ENCODE data around the gene CNP.
"Not testable (repeated sequence)": the region's sequence is repeated elsewhere in the genome, so short reads cannot be mapped to it uniquely, and the experiment has no call there.

Gene CNP

DNA sequence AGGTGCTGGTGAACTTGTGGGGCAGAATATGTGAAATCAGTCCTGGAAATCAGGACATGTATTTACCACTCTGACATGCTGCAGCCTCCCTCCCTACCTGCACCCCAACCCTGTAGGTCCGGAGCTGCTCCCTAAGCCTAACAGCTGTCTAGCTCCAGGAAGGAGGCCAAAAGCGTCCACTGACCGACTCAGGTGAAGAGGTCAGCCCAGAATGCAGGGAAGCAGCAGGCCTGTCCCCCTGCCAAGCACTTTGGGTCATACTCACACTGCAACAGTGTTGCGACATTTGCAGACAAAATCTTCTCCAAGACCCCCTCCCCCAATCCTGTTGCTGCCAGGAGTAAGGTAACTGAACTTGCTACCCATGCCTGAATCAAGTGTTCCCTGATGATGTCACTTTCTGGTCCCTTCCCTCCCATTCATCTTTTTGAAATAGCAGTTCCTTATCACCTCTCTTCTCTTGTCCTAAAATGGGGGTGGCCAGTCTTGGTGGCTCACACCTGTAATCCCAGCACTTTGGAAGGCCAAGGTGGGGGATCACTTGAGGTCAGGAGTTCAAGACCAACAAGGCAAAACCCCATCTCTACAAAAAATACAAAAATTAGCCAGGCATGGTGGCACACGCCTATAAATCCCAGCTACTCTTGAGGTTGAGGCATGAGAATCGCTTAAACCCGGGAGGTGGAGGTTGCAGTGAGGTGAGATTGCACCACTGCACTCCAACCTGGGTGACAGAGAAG lies 46.6 kb upstream of the CNP start:
- Histone ChIP-seq H3K4me3 (replicated peaks; ENCODE audit: low read depth, low read length) (no peak overlapping the region), H3K27me3 (replicated peaks; ENCODE audit: control insufficient read depth, insufficient read depth, low read length) (no peaks in the 10 kb centered on the region), H3K36me3 (ENCODE audit: control insufficient read depth, insufficient read depth, low read length) (peaks cover 3% of the 10 kb centered on the region)
- TF ChIP-seq, protein P1, sequence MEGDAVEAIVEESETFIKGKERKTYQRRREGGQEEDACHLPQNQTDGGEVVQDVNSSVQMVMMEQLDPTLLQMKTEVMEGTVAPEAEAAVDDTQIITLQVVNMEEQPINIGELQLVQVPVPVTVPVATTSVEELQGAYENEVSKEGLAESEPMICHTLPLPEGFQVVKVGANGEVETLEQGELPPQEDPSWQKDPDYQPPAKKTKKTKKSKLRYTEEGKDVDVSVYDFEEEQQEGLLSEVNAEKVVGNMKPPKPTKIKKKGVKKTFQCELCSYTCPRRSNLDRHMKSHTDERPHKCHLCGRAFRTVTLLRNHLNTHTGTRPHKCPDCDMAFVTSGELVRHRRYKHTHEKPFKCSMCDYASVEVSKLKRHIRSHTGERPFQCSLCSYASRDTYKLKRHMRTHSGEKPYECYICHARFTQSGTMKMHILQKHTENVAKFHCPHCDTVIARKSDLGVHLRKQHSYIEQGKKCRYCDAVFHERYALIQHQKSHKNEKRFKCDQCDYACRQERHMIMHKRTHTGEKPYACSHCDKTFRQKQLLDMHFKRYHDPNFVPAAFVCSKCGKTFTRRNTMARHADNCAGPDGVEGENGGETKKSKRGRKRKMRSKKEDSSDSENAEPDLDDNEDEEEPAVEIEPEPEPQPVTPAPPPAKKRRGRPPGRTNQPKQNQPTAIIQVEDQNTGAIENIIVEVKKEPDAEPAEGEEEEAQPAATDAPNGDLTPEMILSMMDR (IDR thresholded peaks at IDR 0.05; ENCODE audit: insufficient read depth, low read length, poor library complexity, severe bottlenecking): no peak
- DNase-seq (ENCODE audit: extremely low read depth, insufficient read length): no peak

DNA sequence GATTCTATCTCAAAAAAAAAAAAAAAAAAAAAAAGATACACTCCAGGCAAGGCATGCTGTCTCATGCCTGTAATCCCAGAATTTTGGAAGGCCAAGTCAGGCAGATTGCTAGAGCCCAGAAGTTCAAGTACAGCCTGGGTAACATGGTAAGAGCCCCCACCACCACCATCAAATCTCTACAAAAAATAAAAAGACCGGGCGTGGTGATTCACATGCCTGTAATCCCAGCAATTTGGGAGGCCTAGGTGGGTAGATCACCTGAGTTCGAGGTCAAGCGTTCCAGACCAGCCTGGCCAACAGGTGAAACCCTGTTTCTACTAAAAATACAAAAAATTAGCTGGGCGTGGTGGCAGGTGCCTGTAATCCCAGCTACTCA lies 46.0 kb upstream of the CNP start:
- H3K4me3 ChIP-seq (replicated peaks; ENCODE audit: low read depth, low read length): no peak overlapping the region
- no peaks in the 10 kb centered on the region for H3K27me3 ChIP-seq (replicated peaks; ENCODE audit: control insufficient read depth, insufficient read depth, low read length)
- no peak for DNase-seq (ENCODE audit: extremely low read depth, insufficient read length)
- TF ChIP-seq, protein P1 (IDR thresholded peaks at IDR 0.05; ENCODE audit: insufficient read depth, low read length, poor library complexity, severe bottlenecking): no peak
- H3K36me3 ChIP-seq (ENCODE audit: control insufficient read depth, insufficient read depth, low read length): no peaks in the 10 kb centered on the region

- TF ChIP-seq, protein P1 (IDR thresholded peaks at IDR 0.05; ENCODE audit: insufficient read depth, low read length, poor library complexity, severe bottlenecking): no peak
- Histone ChIP-seq H3K27me3 (replicated peaks; ENCODE audit: control insufficient read depth, insufficient read depth, low read length) (no peaks in the 10 kb centered on the region), H3K36me3 (ENCODE audit: control insufficient read depth, insufficient read depth, low read length) (no peaks in the 10 kb centered on the region), H3K4me3 (replicated peaks; ENCODE audit: low read depth, low read length) (no peak overlapping the region)
- no peak for DNase-seq (ENCODE audit: extremely low read depth, insufficient read length)
These were observed 40.5 kb upstream of the CNP start for GRCh38 chr17:41925991-41926590.

- Histone ChIP-seq H3K4me3 (replicated peaks; ENCODE audit: low read depth, low read length) (peak overlapping the region; percentile 0; the same call in 1 of the 2 replicates), H3K36me3 (ENCODE audit: control insufficient read depth, insufficient read depth, low read length) (no peaks in the 10 kb centered on the region), H3K27me3 (replicated peaks; ENCODE audit: control insufficient read depth, insufficient read depth, low read length) (no peaks in the 10 kb centered on the region)
- no peak for DNase-seq (ENCODE audit: extremely low read depth, insufficient read length)
- TF ChIP-seq, protein P1 (IDR thresholded peaks at IDR 0.05; ENCODE audit: insufficient read depth, low read length, poor library complexity, severe bottlenecking): no peak
These were observed 37.8 kb upstream of the CNP start for GRCh38 chr17:41928693-41929251.

- TF ChIP-seq, protein P1 (IDR thresholded peaks at IDR 0.05; ENCODE audit: insufficient read depth, low read length, poor library complexity, severe bottlenecking): peak; percentile 34
- H3K36me3 ChIP-seq (ENCODE audit: control insufficient read depth, insufficient read depth, low read length): no peaks in the 10 kb centered on the region
- peak within 1 kb of the TSS; percentile 75 for H3K4me3 ChIP-seq (replicated peaks; ENCODE audit: low read depth, low read length)
- DNase-seq (ENCODE audit: extremely low read depth, insufficient read length): peak; percentile 92
- no peaks in the 10 kb centered on the region for H3K27me3 ChIP-seq (replicated peaks; ENCODE audit: control insufficient read depth, insufficient read depth, low read length)
These were observed 36.4 kb upstream of the CNP start, which contains the start of gene ODAD4 for GRCh38 chr17:41930009-41930832. TSS of gene ODAD4 (plus strand) at chr17:41930617. CDS start at chr17:41930724, 107 bp downstream.

- not testable (repeated sequence) for H3K27me3 ChIP-seq (replicated peaks; ENCODE audit: control insufficient read depth, insufficient read depth, low read length); H3K36me3 ChIP-seq (ENCODE audit: control insufficient read depth, insufficient read depth, low read length); DNase-seq (ENCODE audit: extremely low read depth, insufficient read length)
- H3K4me3 ChIP-seq (replicated peaks; ENCODE audit: low read depth, low read length): peak overlapping the region; percentile 75
These were observed 35.8 kb upstream of the CNP start for GRCh38 chr17:41930833-41931156.

DNA sequence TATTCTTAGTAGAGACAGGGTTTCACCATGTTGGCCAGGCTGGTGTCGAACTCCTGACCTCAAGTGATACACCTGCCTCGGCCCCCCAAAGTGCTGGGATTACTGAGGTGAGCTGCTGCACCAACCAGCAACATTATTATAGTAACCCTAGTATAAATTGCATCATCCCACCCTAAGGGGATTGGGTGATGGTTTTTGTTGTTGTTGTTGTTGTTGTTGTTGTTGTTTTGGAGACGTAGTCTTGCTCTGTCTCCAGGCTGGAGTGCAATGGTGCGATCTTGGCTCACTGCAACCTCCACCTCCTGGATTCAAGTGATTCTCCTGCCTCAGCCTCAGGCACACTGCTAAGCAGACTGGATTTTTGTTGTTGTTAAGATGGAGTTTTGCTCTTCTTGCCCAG lies 34.9 kb upstream of the CNP start:
- not testable (repeated sequence) for H3K27me3 ChIP-seq (replicated peaks; ENCODE audit: control insufficient read depth, insufficient read depth, low read length); DNase-seq (ENCODE audit: extremely low read depth, insufficient read length); H3K4me3 ChIP-seq (replicated peaks; ENCODE audit: low read depth, low read length); H3K36me3 ChIP-seq (ENCODE audit: control insufficient read depth, insufficient read depth, low read length)
